Endothelial cell of umbilical vein (primary cell): Measurements from ENCODE around the gene SUN3.

Experiments
- EZH2 ChIP-seq: IDR thresholded peaks from 2 replicates; pipeline ENCODE4 v1.6.1; 2012; ENCODE audit warnings: borderline replicate concordance, low read depth, mild to moderate bottlenecking, moderate library complexity, low read length, inconsistent platforms; ENCODE audit not compliant: severe bottlenecking
- FOS ChIP-seq: IDR thresholded peaks from 2 replicates; pipeline ENCODE4 v1.6.1; 2011; ENCODE audit warnings: mild to moderate bottlenecking, low read length, moderate library complexity, borderline replicate concordance; ENCODE audit not compliant: insufficient read depth
- GATA2 ChIP-seq: IDR thresholded peaks from 2 replicates; pipeline ENCODE4 v1.7.0; 2011; ENCODE audit warnings: low read depth, mild to moderate bottlenecking, moderate library complexity, mixed read lengths, low read length; ENCODE audit not compliant: insufficient read length, insufficient read depth
- MAX ChIP-seq: IDR thresholded peaks from 2 replicates; pipeline ENCODE4 v1.6.1; 2011; ENCODE audit not compliant: insufficient read depth, insufficient read length
- MYC ChIP-seq: IDR thresholded peaks from one replicate; pipeline ENCODE4 v1.6.1; 2011; ENCODE audit warnings: mild to moderate bottlenecking, low read depth, low read length
- POLR2A ChIP-seq: IDR thresholded peaks from 2 replicates; pipeline ENCODE4 v1.6.1; 2012; ENCODE audit warnings: low read depth, mild to moderate bottlenecking, control low read depth, low read length
- POLR2AphosphoS5 ChIP-seq: IDR thresholded peaks from 2 replicates; pipeline ENCODE4 v1.6.1; 2012; ENCODE audit warnings: low read depth, mild to moderate bottlenecking, control low read depth, low read length, moderate library complexity; ENCODE audit not compliant: insufficient read depth
- TF ChIP-seq, protein P1 (sequence below), 2 donors: IDR thresholded peaks; 1 replicate in 1 of 2; 2 replicates in 1 of 2; pipeline ENCODE4 v1.5.1; 2011; ENCODE audit warnings: low read length in 2 of 2, mild to moderate bottlenecking in 2 of 2, moderate library complexity in 2 of 2, control low read depth in 1 of 2, inconsistent platforms in 1 of 2, low read depth in 1 of 2; ENCODE audit not compliant: insufficient read depth in 1 of 2; ENCODE audit errors: extremely low read depth in 1 of 2

- TF ChIP-seq MAX (no peak), FOS (no peak), POLR2AphosphoS5 (no peak), POLR2A (no peak), EZH2 (no peak), GATA2 (no peak), MYC (no peak)
- TF ChIP-seq, protein P1, sequence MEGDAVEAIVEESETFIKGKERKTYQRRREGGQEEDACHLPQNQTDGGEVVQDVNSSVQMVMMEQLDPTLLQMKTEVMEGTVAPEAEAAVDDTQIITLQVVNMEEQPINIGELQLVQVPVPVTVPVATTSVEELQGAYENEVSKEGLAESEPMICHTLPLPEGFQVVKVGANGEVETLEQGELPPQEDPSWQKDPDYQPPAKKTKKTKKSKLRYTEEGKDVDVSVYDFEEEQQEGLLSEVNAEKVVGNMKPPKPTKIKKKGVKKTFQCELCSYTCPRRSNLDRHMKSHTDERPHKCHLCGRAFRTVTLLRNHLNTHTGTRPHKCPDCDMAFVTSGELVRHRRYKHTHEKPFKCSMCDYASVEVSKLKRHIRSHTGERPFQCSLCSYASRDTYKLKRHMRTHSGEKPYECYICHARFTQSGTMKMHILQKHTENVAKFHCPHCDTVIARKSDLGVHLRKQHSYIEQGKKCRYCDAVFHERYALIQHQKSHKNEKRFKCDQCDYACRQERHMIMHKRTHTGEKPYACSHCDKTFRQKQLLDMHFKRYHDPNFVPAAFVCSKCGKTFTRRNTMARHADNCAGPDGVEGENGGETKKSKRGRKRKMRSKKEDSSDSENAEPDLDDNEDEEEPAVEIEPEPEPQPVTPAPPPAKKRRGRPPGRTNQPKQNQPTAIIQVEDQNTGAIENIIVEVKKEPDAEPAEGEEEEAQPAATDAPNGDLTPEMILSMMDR (IDR thresholded peaks at IDR 0.05; ENCODE audit: extremely low read depth in 1 of 2, insufficient read depth in 1 of 2, low read depth in 1 of 2, low read length in 2 of 2): no peak
Observed at GRCh38 chr7:47937711-47938573, 91.0 kb downstream of the SUN3 start.
